BJ (cell line): ENCODE measurements around the gene NEO1. TPM values are rescaled to one million over a fixed set of nuclear protein-coding genes. Genes with fewer than 3 reads are reported as not detected.

Experiments used
- CTCF ChIA-PET: fragments of 350-600 bp; formaldehyde crosslinking; extraction: SDS; loops from one replicate; lab custom pipeline; 2021; ENCODE audit warnings: antibody characterized with exemption, inconsistent platforms; lab: Yijun Ruan, JAX
- POLR2A ChIA-PET: fragments of 300-600 bp; sonication (Branson Sonifier 250); formaldehyde crosslinking; extraction: SDS; loops from one replicate; lab custom pipeline; 2021; ENCODE audit warnings: antibody characterized with exemption; lab: Charles Lee
- DNase-seq: peaks from one replicate; pipeline ENCODE4 v3.0.0-alpha.2; 2011; ENCODE audit warnings: low read depth
- H3K27me3 ChIP-seq: 2 replicates; pipeline ENCODE4 v1.6.0; 2011; ENCODE audit warnings: low read length; ENCODE audit not compliant: control insufficient read depth, insufficient read depth
- H3K36me3 ChIP-seq: 2 replicates; pipeline ENCODE4 v1.5.1; 2011; ENCODE audit warnings: low read length; ENCODE audit not compliant: control insufficient read depth, insufficient read depth
- H3K4me3 ChIP-seq: 2 replicates; pipeline ENCODE4 v1.5.1; 2011; ENCODE audit warnings: low read depth, mild to moderate bottlenecking, control low read depth, low read length
- CTCF ChIP-seq: IDR thresholded peaks from 2 replicates; pipeline ENCODE4 v1.5.1; 2011; ENCODE audit warnings: low read depth, mild to moderate bottlenecking, control low read depth, inconsistent platforms, low read length, moderate library complexity; ENCODE audit not compliant: insufficient read depth
- polyA plus RNA-seq: library from polyadenylated mRNA; depleted of rRNA; stranded (reverse); fragments of >200 nt; gene quantifications from 2 replicates; pipeline ENCODE4 v1.2.3, GENCODE V29; 2011

NEO1 gene
- polyA plus RNA-seq, 1 experiment: 2.9 TPM

- POLR2A ChIA-PET: no interaction called here
- Histone ChIP-seq H3K27me3 (no peaks in the 10 kb centered on the region), H3K36me3 (no peaks in the 10 kb centered on the region), H3K4me3 (no peak overlapping the region)
- TF ChIP-seq CTCF: no peak
- CTCF ChIA-PET: no interaction called here
- no peak for DNase-seq
Measured at GRCh38 chr15:73108676-73109075, 56.4 kb downstream of the NEO1 start.

GRCh38 chr15:73109765-73110164 lies 57.5 kb downstream of the NEO1 start:
- no peak for DNase-seq
- ChIA-PET CTCF (no interaction called here), POLR2A (no interaction called here)
- no peak for TF ChIP-seq CTCF
- Histone ChIP-seq H3K27me3 (no peaks in the 10 kb centered on the region), H3K36me3 (no peaks in the 10 kb centered on the region), H3K4me3 (no peak overlapping the region)

GRCh38 chr15:73110201-73110600 lies 57.9 kb downstream of the NEO1 start:
- no peak for DNase-seq
- ChIA-PET POLR2A (no interaction called here), CTCF (no interaction called here)
- no peak for TF ChIP-seq CTCF
- Histone ChIP-seq H3K4me3 (no peak overlapping the region), H3K36me3 (no peaks in the 10 kb centered on the region), H3K27me3 (no peaks in the 10 kb centered on the region)

GRCh38 chr15:73114064-73114463 lies 61.8 kb downstream of the NEO1 start:
- POLR2A ChIA-PET: no interaction called here
- no peak for TF ChIP-seq CTCF
- Histone ChIP-seq H3K27me3 (no peaks in the 10 kb centered on the region), H3K4me3 (no peak overlapping the region), H3K36me3 (no peaks in the 10 kb centered on the region)
- CTCF ChIA-PET: no interaction called here
- no peak for DNase-seq

GRCh38 chr15:73116164-73116563 lies 63.9 kb downstream of the NEO1 start:
- TF ChIP-seq CTCF: no peak
- POLR2A ChIA-PET: no interaction called here
- H3K27me3 ChIP-seq: no peaks in the 10 kb centered on the region
- no peaks in the 10 kb centered on the region for H3K36me3 ChIP-seq
- no peak overlapping the region for H3K4me3 ChIP-seq
- CTCF ChIA-PET: no interaction called here
- DNase-seq: no peak
